Esophagus squamous epithelium (tissue), 4 donors: Measurements from ENCODE around the gene GDPD5.

Source experiments
- CTCF ChIP-seq, 6 experiments: fragments of 450-650 bp in 4 of 6; fragments of 200-600 bp in 2 of 6; sonication (generic) in 2 of 6; IDR thresholded peaks; one replicate each; pipeline ENCODE4 v1.5.1; 2016 to 2019; ENCODE audit warnings: antibody characterized with exemption in 6 of 6, mild to moderate bottlenecking in 4 of 6, moderate library complexity in 4 of 6
- POLR2A ChIP-seq, 4 donors: fragments of 450-650 bp; IDR thresholded peaks; one replicate each; pipeline ENCODE4 v1.6.1; 2017; ENCODE audit warnings: antibody characterized with exemption in 4 of 4, mild to moderate bottlenecking in 4 of 4, moderate library complexity in 3 of 4

GRCh38 chr11:75425422-75425821, 100.3 kb downstream of the GDPD5 start:
- TF ChIP-seq CTCF (IDR thresholded peaks at IDR 0.05) (no peak), POLR2A (IDR thresholded peaks at IDR 0.05) (no peak)
